HL-60 (cell line): ENCODE measurements around the gene TAS2R14.

Experiments
- GABPA ChIP-seq: IDR thresholded peaks from 2 replicates; pipeline ENCODE4 v1.6.1; 2012; ENCODE audit warnings: low read depth
- POLR2AphosphoS5 ChIP-seq: IDR thresholded peaks from 2 replicates; pipeline ENCODE4 v1.6.1; 2012; ENCODE audit warnings: low read depth
- SPI1 ChIP-seq: IDR thresholded peaks from 2 replicates; pipeline ENCODE4 v1.6.1; 2012; ENCODE audit warnings: low read depth, mild to moderate bottlenecking, borderline replicate concordance
- TF ChIP-seq, protein P1 (sequence below): IDR thresholded peaks from one replicate; pipeline ENCODE4 v1.5.1; 2011; ENCODE audit warnings: low read length, control low read depth, inconsistent platforms; ENCODE audit not compliant: insufficient read depth
- TF ChIP-seq, protein P2 (sequence below): IDR thresholded peaks from 2 replicates; pipeline ENCODE4 v1.6.1; 2012; ENCODE audit warnings: low read depth; ENCODE audit not compliant: insufficient replicate concordance

DNA sequence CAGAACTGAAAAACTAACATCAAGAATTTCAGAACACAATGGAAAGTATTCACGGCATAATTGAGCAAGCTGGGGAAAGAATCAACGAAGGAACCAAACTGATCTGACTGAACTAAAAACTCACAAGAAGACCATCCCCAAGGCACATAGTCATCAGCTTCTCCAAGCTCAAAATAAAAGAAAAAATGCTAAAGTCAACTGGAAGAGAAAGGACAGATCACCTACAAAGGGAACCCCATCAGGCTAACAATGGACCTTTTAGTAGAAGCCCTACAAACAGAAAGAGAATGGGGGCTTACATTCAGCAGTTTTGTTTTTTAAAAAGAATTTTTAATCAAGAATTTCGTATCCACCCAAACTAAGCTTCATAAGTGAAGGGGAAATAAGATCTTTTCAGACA is 35.9 kb upstream of the TAS2R14 start:
- TF ChIP-seq, protein P1, sequence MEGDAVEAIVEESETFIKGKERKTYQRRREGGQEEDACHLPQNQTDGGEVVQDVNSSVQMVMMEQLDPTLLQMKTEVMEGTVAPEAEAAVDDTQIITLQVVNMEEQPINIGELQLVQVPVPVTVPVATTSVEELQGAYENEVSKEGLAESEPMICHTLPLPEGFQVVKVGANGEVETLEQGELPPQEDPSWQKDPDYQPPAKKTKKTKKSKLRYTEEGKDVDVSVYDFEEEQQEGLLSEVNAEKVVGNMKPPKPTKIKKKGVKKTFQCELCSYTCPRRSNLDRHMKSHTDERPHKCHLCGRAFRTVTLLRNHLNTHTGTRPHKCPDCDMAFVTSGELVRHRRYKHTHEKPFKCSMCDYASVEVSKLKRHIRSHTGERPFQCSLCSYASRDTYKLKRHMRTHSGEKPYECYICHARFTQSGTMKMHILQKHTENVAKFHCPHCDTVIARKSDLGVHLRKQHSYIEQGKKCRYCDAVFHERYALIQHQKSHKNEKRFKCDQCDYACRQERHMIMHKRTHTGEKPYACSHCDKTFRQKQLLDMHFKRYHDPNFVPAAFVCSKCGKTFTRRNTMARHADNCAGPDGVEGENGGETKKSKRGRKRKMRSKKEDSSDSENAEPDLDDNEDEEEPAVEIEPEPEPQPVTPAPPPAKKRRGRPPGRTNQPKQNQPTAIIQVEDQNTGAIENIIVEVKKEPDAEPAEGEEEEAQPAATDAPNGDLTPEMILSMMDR: no peak
- TF ChIP-seq POLR2AphosphoS5 (no peak), GABPA (no peak), SPI1 (no peak)
- TF ChIP-seq, protein P2, sequence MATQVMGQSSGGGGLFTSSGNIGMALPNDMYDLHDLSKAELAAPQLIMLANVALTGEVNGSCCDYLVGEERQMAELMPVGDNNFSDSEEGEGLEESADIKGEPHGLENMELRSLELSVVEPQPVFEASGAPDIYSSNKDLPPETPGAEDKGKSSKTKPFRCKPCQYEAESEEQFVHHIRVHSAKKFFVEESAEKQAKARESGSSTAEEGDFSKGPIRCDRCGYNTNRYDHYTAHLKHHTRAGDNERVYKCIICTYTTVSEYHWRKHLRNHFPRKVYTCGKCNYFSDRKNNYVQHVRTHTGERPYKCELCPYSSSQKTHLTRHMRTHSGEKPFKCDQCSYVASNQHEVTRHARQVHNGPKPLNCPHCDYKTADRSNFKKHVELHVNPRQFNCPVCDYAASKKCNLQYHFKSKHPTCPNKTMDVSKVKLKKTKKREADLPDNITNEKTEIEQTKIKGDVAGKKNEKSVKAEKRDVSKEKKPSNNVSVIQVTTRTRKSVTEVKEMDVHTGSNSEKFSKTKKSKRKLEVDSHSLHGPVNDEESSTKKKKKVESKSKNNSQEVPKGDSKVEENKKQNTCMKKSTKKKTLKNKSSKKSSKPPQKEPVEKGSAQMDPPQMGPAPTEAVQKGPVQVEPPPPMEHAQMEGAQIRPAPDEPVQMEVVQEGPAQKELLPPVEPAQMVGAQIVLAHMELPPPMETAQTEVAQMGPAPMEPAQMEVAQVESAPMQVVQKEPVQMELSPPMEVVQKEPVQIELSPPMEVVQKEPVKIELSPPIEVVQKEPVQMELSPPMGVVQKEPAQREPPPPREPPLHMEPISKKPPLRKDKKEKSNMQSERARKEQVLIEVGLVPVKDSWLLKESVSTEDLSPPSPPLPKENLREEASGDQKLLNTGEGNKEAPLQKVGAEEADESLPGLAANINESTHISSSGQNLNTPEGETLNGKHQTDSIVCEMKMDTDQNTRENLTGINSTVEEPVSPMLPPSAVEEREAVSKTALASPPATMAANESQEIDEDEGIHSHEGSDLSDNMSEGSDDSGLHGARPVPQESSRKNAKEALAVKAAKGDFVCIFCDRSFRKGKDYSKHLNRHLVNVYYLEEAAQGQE: no peak
